ENCODE measurements around the gene DAGLB. TPM values are rescaled to one million over a fixed set of nuclear protein-coding genes. Genes with fewer than 3 reads are reported as not detected.

Gene DAGLB
- total RNA-seq, 4 donors from 2014 or later: 9.8 to 14.6 (median 12.0) TPM

DNA sequence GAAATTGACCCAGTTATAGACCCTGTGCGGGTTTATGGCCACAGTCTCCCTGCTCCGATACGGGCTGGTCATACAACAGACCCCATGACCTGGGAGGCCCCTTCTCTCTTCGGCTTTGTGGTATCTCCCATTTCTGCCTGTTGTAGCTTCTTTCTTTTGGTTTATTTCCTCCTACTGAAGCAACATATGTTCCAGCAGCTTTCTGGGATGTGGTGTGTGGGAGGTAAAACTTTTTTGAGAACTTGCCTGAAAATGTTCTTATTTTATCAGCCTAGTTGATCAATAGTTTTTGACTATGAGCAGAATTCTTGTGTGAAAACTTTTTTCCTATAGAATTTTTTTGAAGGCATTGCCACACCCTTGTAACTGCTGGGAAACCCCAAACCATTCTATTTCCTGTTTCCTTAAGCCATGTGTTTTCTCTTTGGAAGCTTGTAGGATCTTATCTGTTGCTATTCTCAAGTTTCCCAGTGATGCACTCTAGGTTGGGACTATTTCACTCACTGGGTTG is 80.0 kb downstream of the DAGLB start:
- H3K9me3 ChIP-seq: no peaks in the 10 kb centered on the region
- DNase-seq (ENCODE audit: extremely low spot score): no peak

DNA sequence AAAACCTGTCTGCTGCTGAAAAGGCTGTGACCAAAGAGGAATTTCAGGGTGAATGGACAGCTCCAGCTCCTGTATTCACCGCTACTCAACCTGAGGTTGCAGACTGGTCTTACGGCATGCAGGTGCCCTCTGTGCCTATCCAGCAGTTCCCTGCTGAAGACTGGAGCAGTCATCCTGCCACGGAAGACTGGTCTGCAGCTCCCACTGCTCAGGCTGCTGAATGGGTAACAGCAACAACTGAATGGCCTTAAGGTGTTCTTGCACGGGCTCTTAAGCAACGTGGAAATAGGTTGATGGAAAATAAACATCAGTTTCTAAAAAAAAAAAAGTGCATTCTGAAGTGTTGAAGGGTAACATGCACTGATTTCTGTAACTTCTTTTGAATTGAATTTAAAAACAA is 82.3 kb downstream of the DAGLB start:
- DNase-seq (ENCODE audit: extremely low spot score): no peak
- peaks cover 0 to 4% (median 0%) of the 10 kb centered on the region in 4 donors for H3K4me1 ChIP-seq
- no peak overlapping the region for H3K27ac ChIP-seq (replicated peaks in 1 of 4)
- WGBS: 83% methylated on average over 5 of the region's 5 CpGs
- intact Hi-C loops (cut with DNase I): no loop called here
- no peaks in the 10 kb centered on the region for H3K9me3 ChIP-seq
- H3K27me3 ChIP-seq: no peaks in the 10 kb centered on the region
- no peaks in the 10 kb centered on the region for H3K36me3 ChIP-seq
- H3K4me3 ChIP-seq: no peak overlapping the region
- TF ChIP-seq EP300 (IDR thresholded peaks at IDR 0.05): no peak
- TF ChIP-seq POLR2AphosphoS5 (IDR thresholded peaks at IDR 0.05): no peak
- no peak for TF ChIP-seq POLR2A (IDR thresholded peaks at IDR 0.05; ENCODE audit: low read depth)
- TF ChIP-seq, protein P1, sequence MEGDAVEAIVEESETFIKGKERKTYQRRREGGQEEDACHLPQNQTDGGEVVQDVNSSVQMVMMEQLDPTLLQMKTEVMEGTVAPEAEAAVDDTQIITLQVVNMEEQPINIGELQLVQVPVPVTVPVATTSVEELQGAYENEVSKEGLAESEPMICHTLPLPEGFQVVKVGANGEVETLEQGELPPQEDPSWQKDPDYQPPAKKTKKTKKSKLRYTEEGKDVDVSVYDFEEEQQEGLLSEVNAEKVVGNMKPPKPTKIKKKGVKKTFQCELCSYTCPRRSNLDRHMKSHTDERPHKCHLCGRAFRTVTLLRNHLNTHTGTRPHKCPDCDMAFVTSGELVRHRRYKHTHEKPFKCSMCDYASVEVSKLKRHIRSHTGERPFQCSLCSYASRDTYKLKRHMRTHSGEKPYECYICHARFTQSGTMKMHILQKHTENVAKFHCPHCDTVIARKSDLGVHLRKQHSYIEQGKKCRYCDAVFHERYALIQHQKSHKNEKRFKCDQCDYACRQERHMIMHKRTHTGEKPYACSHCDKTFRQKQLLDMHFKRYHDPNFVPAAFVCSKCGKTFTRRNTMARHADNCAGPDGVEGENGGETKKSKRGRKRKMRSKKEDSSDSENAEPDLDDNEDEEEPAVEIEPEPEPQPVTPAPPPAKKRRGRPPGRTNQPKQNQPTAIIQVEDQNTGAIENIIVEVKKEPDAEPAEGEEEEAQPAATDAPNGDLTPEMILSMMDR (IDR thresholded peaks at IDR 0.05): no peak

More for the DNA sequence above, 80.0 kb downstream of the DAGLB start:
- H3K4me3 ChIP-seq: no peak overlapping the region
- H3K27me3 ChIP-seq: no peaks in the 10 kb centered on the region
- TF ChIP-seq POLR2A (IDR thresholded peaks at IDR 0.05; ENCODE audit: low read depth): no peak
- no peak for TF ChIP-seq EP300 (IDR thresholded peaks at IDR 0.05)
- TF ChIP-seq, protein P1 (IDR thresholded peaks at IDR 0.05): no peak
- TF ChIP-seq POLR2AphosphoS5 (IDR thresholded peaks at IDR 0.05): no peak
- H3K27ac ChIP-seq (replicated peaks in 1 of 4): no peak overlapping the region
- intact Hi-C loops (cut with DNase I): no loop called here
- peaks cover 0 to 4% (median 0%) of the 10 kb centered on the region in 4 donors for H3K4me1 ChIP-seq
- H3K36me3 ChIP-seq: no peaks in the 10 kb centered on the region
- WGBS: 71% methylated on average over 4 of the region's 4 CpGs

DNA sequence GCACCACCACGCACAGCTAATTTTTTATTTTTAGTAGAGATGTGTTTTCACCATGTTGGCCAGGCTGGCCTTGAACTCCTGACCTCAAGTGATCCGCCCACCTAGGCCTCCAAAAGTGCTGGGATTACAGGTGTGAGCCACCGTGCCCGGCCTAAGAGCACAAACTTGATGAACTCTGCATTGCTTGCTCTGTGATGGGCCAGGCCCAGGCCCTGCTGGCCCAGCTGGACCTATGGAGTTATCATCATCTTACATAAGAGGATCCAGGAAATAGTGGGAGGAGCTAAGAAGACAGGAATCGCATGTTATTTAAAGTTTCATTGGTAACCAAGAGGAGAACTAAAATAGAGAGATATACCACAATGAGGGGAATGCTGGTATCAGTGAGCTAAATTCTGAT is 86.9 kb downstream of the DAGLB start:
- Histone ChIP-seq H3K4me3 (no peak overlapping the region), H3K27me3 (no peaks in the 10 kb centered on the region), H3K4me1 (no peaks in the 10 kb centered on the region), H3K27ac (replicated peaks in 1 of 4) (no peak overlapping the region), H3K36me3 (no peaks in the 10 kb centered on the region), H3K9me3 (no peaks in the 10 kb centered on the region)
- intact Hi-C loops (cut with DNase I): no loop called here
- TF ChIP-seq EP300 (IDR thresholded peaks at IDR 0.05) (no peak), POLR2A (IDR thresholded peaks at IDR 0.05; ENCODE audit: low read depth) (no peak), POLR2AphosphoS5 (IDR thresholded peaks at IDR 0.05) (no peak)
- TF ChIP-seq, protein P1 (IDR thresholded peaks at IDR 0.05): no peak
- DNase-seq (ENCODE audit: extremely low spot score): no peak
- WGBS: 83% methylated on average over 4 of the region's 5 CpGs

DNA sequence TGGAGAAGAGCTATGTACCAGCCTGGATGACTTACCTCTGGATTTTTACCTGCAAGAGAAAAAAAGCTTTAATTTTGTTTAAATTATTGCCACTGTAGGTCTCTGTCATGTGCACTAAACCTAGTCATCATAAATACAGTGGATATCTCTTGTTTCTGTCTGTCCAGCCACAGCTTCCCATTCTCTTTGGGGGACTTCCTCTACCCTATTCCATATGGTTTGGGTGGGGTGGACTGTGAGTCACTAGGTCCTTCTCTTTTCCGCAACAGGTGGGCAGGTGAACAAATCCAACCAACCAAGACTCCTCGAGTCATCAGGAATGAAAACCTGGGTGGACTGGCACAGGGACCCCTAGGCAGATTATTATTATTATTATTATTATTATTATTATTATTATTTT is 88.0 kb downstream of the DAGLB start:
- WGBS: 85% methylated on average over 2 of the region's 2 CpGs
- H3K36me3 ChIP-seq: no peaks in the 10 kb centered on the region
- H3K9me3 ChIP-seq: no peaks in the 10 kb centered on the region
- no peaks in the 10 kb centered on the region for H3K27me3 ChIP-seq
- no peaks in the 10 kb centered on the region for H3K4me1 ChIP-seq
- no peak for TF ChIP-seq EP300 (IDR thresholded peaks at IDR 0.05)
- TF ChIP-seq POLR2AphosphoS5 (IDR thresholded peaks at IDR 0.05): no peak
- no peak for TF ChIP-seq POLR2A (IDR thresholded peaks at IDR 0.05; ENCODE audit: low read depth)
- TF ChIP-seq, protein P1 (IDR thresholded peaks at IDR 0.05): no peak
- no peak overlapping the region for H3K27ac ChIP-seq (replicated peaks in 1 of 4)
- DNase-seq (ENCODE audit: extremely low spot score): no peak
- no peak overlapping the region for H3K4me3 ChIP-seq
- intact Hi-C loops (cut with DNase I): no loop called here

Other genes starting within 250 kb of the DAGLB start
- gene CYTH3, start 175.3 kb downstream of the DAGLB start, total RNA-seq: 10 to 100 TPM; 32.0 to 64.6 (median 50.2) TPM
- gene FAM220A, start 99.0 kb downstream of the DAGLB start, total RNA-seq: 10 to 100 TPM; 12.3 to 18.9 (median 14.5) TPM
- gene RAC1, start 73.4 kb downstream of the DAGLB start, total RNA-seq: 100 to 1,000 TPM; 114 to 230 (median 136) TPM
- gene KDELR2, start 36.2 kb upstream of the DAGLB start, total RNA-seq: 10 to 100 TPM; 53.7 to 68.2 (median 55.3) TPM
- not detected for gene GRID2IP, start 103.5 kb upstream of the DAGLB start, total RNA-seq
- gene ZDHHC4, start 129.5 kb upstream of the DAGLB start, total RNA-seq: 10 to 100 TPM; 41.5 to 57.4 (median 51.9) TPM
- 10 to 100 TPM; 22.5 to 38.9 (median 33.5) TPM for gene INTS15, start 142.1 kb upstream of the DAGLB start, total RNA-seq
- 10 to 100 TPM; 13.7 to 38.6 (median 23.6) TPM for gene ZNF853, start 167.7 kb upstream of the DAGLB start, total RNA-seq
- 10 to 100 TPM; 24.0 to 38.9 (median 30.8) TPM for gene ZNF316, start 189.4 kb upstream of the DAGLB start, total RNA-seq